Measurements from ENCODE around the gene TMEM131L.

Gene TMEM131L

GRCh38 chr4:153509724-153510123 is 43.6 kb downstream of the TMEM131L start:
- no peaks in the 10 kb centered on the region for H3F3A ChIP-seq (ENCODE audit: insufficient read depth, low read length)
- no peaks in the 10 kb centered on the region for H3K79me2 ChIP-seq (ENCODE audit: low read length)
- H4K20me1 ChIP-seq (ENCODE audit: insufficient read depth, low read length), result no peaks in the 10 kb centered on the region
- no peaks in the 10 kb centered on the region for H3K4me1 ChIP-seq (ENCODE audit: low read length)
- H3K27me3 ChIP-seq (replicated peaks; ENCODE audit: insufficient read depth, low read length), result no peaks in the 10 kb centered on the region
- no peak overlapping the region for H3K9ac ChIP-seq (ENCODE audit: low read length)
- TF ChIP-seq CTCF (IDR thresholded peaks at IDR 0.05; ENCODE audit: low read length) (no peak), EZH2 (optimal IDR thresholded peaks at IDR 0.05; ENCODE audit: low read depth, low read length) (no peak), EZH2phosphoT487 (IDR thresholded peaks at IDR 0.05; ENCODE audit: low read length) (no peak)
- no peaks in the 10 kb centered on the region for H3K36me3 ChIP-seq (replicated peaks; ENCODE audit: insufficient read depth, low read length)
- H2AFZ ChIP-seq (ENCODE audit: low read length), result no peak overlapping the region
- no peaks in the 10 kb centered on the region for H3K9me3 ChIP-seq (replicated peaks; ENCODE audit: insufficient read depth, low read length)
- H3K4me2 ChIP-seq (ENCODE audit: low read depth, low read length), result no peak overlapping the region
- no peak overlapping the region for H3K4me3 ChIP-seq (ENCODE audit: low read length)
- H3K9me2 ChIP-seq (replicated peaks; ENCODE audit: insufficient read depth, low read length), result no peaks in the 10 kb centered on the region
- no peak for DNase-seq
- H3K27ac ChIP-seq (ENCODE audit: low read length), result no peak overlapping the region

GRCh38 chr4:153510252-153511001 is 44.3 kb downstream of the TMEM131L start:
- no peaks in the 10 kb centered on the region for H4K20me1 ChIP-seq (ENCODE audit: insufficient read depth, low read length)
- H3K27ac ChIP-seq (ENCODE audit: low read length), result no peak overlapping the region
- H3F3A ChIP-seq (ENCODE audit: insufficient read depth, low read length), result no peaks in the 10 kb centered on the region
- no peaks in the 10 kb centered on the region for H3K4me1 ChIP-seq (ENCODE audit: low read length)
- H3K36me3 ChIP-seq (replicated peaks; ENCODE audit: insufficient read depth, low read length), result no peaks in the 10 kb centered on the region
- no peak overlapping the region for H3K4me3 ChIP-seq (ENCODE audit: low read length)
- H3K9ac ChIP-seq (ENCODE audit: low read length), result no peak overlapping the region
- no peak overlapping the region for H2AFZ ChIP-seq (ENCODE audit: low read length)
- H3K27me3 ChIP-seq (replicated peaks; ENCODE audit: insufficient read depth, low read length), result no peaks in the 10 kb centered on the region
- TF ChIP-seq EZH2phosphoT487 (IDR thresholded peaks at IDR 0.05; ENCODE audit: low read length) (no peak), EZH2 (optimal IDR thresholded peaks at IDR 0.05; ENCODE audit: low read depth, low read length) (no peak), CTCF (IDR thresholded peaks at IDR 0.05; ENCODE audit: low read length) (no peak)
- H3K79me2 ChIP-seq (ENCODE audit: low read length), result no peaks in the 10 kb centered on the region
- no peaks in the 10 kb centered on the region for H3K9me2 ChIP-seq (replicated peaks; ENCODE audit: insufficient read depth, low read length)
- H3K9me3 ChIP-seq (replicated peaks; ENCODE audit: insufficient read depth, low read length), result no peaks in the 10 kb centered on the region
- DNase-seq, result no peak
- no peak overlapping the region for H3K4me2 ChIP-seq (ENCODE audit: low read depth, low read length)

GRCh38 chr4:153511104-153511503 is 44.9 kb downstream of the TMEM131L start:
- Histone ChIP-seq H3K27ac (ENCODE audit: low read length) (no peak overlapping the region), H3K9me2 (replicated peaks; ENCODE audit: insufficient read depth, low read length) (no peaks in the 10 kb centered on the region), H4K20me1 (ENCODE audit: insufficient read depth, low read length) (no peaks in the 10 kb centered on the region), H3K4me2 (ENCODE audit: low read depth, low read length) (no peak overlapping the region), H3F3A (ENCODE audit: insufficient read depth, low read length) (no peaks in the 10 kb centered on the region), H3K4me3 (ENCODE audit: low read length) (no peak overlapping the region), H3K79me2 (ENCODE audit: low read length) (no peaks in the 10 kb centered on the region), H3K9me3 (replicated peaks; ENCODE audit: insufficient read depth, low read length) (no peaks in the 10 kb centered on the region), H3K4me1 (ENCODE audit: low read length) (no peaks in the 10 kb centered on the region), H3K9ac (ENCODE audit: low read length) (no peak overlapping the region), H3K36me3 (replicated peaks; ENCODE audit: insufficient read depth, low read length) (no peaks in the 10 kb centered on the region), H2AFZ (ENCODE audit: low read length) (no peak overlapping the region), H3K27me3 (replicated peaks; ENCODE audit: insufficient read depth, low read length) (no peaks in the 10 kb centered on the region)
- no peak for DNase-seq
- TF ChIP-seq CTCF (IDR thresholded peaks at IDR 0.05; ENCODE audit: low read length), result no peak
- TF ChIP-seq EZH2 (optimal IDR thresholded peaks at IDR 0.05; ENCODE audit: low read depth, low read length), result no peak
- TF ChIP-seq EZH2phosphoT487 (IDR thresholded peaks at IDR 0.05; ENCODE audit: low read length), result no peak
